MCF 10A (cell line): ENCODE measurements around the gene VAMP4. TPM values are rescaled to one million over a fixed set of nuclear protein-coding genes. Genes with fewer than 3 reads are reported as not detected.

Experiments used
- BruUV-seq: library from RNA; stranded (reverse); fragments of 400-500 nt; replicated peaks from 2 replicates; lab custom pipeline; 2021; lab: Mats Ljungman, UMichigan
- CTCF ChIA-PET: fragments of 300-600 bp; sonication (Branson Sonifier 250); formaldehyde crosslinking; extraction: SDS; loops from one replicate; lab custom pipeline; 2021; ENCODE audit warnings: antibody characterized with exemption, inconsistent platforms; lab: Yijun Ruan, JAX
- POLR2A ChIA-PET: fragments of 300-600, 350-650 bp; sonication (Branson Sonifier 250); formaldehyde crosslinking; extraction: SDS; loops from one replicate; lab custom pipeline; 2020; ENCODE audit warnings: antibody characterized with exemption, inconsistent platforms; lab: Yijun Ruan, JAX
- DNase-seq: peaks from one replicate; pipeline ENCODE4 v3.0.0-alpha.2; 2018; ENCODE audit not compliant: unreplicated experiment
- H3K27ac Mint-ChIP-seq: one replicate; pipeline ENCODE4 v1.8.0; 2022; ENCODE audit warnings: mild to moderate bottlenecking, low read depth, mixed read lengths; ENCODE audit not compliant: unreplicated experiment
- H3K27me3 Mint-ChIP-seq: one replicate; pipeline ENCODE4 v1.8.0; 2022; ENCODE audit warnings: mixed read lengths; ENCODE audit not compliant: insufficient read depth, unreplicated experiment
- H3K36me3 Mint-ChIP-seq: one replicate; pipeline ENCODE4 v1.8.0; 2022; ENCODE audit warnings: mild to moderate bottlenecking, moderate library complexity, mixed read lengths; ENCODE audit not compliant: insufficient read depth, unreplicated experiment
- H3K4me1 Mint-ChIP-seq: one replicate; pipeline ENCODE4 v1.8.0; 2022; ENCODE audit warnings: mixed read lengths; ENCODE audit not compliant: insufficient read depth, unreplicated experiment
- H3K4me3 Mint-ChIP-seq: one replicate; pipeline ENCODE4 v1.8.0; 2022; ENCODE audit warnings: mild to moderate bottlenecking, moderate library complexity, mixed read lengths; ENCODE audit not compliant: unreplicated experiment
- H3K9me3 Mint-ChIP-seq: one replicate; pipeline ENCODE4 v1.8.0; 2022; ENCODE audit warnings: mixed read lengths; ENCODE audit not compliant: unreplicated experiment
- intact Hi-C: fragments of 100-400 bp; cut with micrococcal nuclease; formaldehyde crosslinking; loops from 2 replicates; pipeline ENCODE4 v1.14.1; 2022
- total RNA-seq: library from RNA; stranded (reverse); gene quantifications from 2 replicates; pipeline ENCODE4 v1.2.3, GENCODE V29; 2022
- TF ChIP-seq, protein P1 (sequence below): fragments of 200-600 bp; IDR thresholded peaks from one replicate; pipeline ENCODE4 v1.8.0; 2022; ENCODE audit warnings: antibody characterized with exemption, mild to moderate bottlenecking; ENCODE audit not compliant: unreplicated experiment

Gene VAMP4
- total RNA-seq, 1 experiment from 2014 or later = 20.2 TPM

DNA sequence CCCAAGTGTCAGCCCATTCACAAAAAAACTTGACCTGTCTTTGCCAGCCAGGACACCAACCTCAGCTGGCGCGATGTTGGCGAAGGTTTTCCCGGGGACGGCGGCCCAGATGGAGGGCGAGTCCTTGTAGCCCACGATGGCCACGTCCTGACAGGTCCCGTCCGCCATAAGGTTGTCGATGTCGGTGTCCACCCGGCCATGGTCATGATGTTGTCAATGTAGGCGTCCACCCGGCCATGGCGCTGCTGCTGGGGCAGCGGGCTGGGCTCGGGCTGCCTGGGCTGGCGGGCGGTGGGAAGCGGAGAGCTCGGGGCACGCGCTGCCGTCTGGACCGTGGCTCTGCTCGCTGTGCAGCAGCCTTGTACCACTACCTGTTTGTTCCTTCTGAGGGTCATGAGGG lies 71.1 kb downstream of the VAMP4 start:
- intact Hi-C loops = no loop called here
- Mint-ChIP-seq H3K36me3 (no peaks in the 10 kb centered on the region), H3K4me3 (no peak overlapping the region), H3K27me3 (peaks cover 18% of the 10 kb centered on the region), H3K4me1 (no peaks in the 10 kb centered on the region), H3K27ac (no peak overlapping the region), H3K9me3 (no peaks in the 10 kb centered on the region)
- TF ChIP-seq, protein P1, sequence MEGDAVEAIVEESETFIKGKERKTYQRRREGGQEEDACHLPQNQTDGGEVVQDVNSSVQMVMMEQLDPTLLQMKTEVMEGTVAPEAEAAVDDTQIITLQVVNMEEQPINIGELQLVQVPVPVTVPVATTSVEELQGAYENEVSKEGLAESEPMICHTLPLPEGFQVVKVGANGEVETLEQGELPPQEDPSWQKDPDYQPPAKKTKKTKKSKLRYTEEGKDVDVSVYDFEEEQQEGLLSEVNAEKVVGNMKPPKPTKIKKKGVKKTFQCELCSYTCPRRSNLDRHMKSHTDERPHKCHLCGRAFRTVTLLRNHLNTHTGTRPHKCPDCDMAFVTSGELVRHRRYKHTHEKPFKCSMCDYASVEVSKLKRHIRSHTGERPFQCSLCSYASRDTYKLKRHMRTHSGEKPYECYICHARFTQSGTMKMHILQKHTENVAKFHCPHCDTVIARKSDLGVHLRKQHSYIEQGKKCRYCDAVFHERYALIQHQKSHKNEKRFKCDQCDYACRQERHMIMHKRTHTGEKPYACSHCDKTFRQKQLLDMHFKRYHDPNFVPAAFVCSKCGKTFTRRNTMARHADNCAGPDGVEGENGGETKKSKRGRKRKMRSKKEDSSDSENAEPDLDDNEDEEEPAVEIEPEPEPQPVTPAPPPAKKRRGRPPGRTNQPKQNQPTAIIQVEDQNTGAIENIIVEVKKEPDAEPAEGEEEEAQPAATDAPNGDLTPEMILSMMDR = no peak
- DNase-seq = no peak
- ChIA-PET POLR2A (no interaction called here), CTCF (interaction anchor here (0.6 to 0.7 kb wide), 2 partner anchors 54 to 233 kb away, joined by 3 read pairs; no protein-coding TSS in a partner anchor)
- no TSS peak for BruUV-seq

- Mint-ChIP-seq H3K27me3 (no peaks in the 10 kb centered on the region), H3K36me3 (peaks cover 5% of the 10 kb centered on the region), H3K4me1 (no peaks in the 10 kb centered on the region), H3K4me3 (no peak overlapping the region), H3K9me3 (no peaks in the 10 kb centered on the region), H3K27ac (no peak overlapping the region)
- ChIA-PET POLR2A (no interaction called here), CTCF (interaction anchor here (0.6 to 5.0 kb wide), 5 partner anchors 11 to 1979 kb away, joined by 3 to 20 read pairs (median 3); partner anchors contain the start of gene MYOCOS)
- no TSS peak for BruUV-seq
- intact Hi-C loops = no loop called here
- TF ChIP-seq, protein P1 = no peak
- DNase-seq = no peak
Measured at GRCh38 chr1:171668372-171668771, 73.5 kb downstream of the VAMP4 start.

- intact Hi-C loops = no loop called here
- no peak for DNase-seq
- H3K36me3 Mint-ChIP-seq = peaks cover 5% of the 10 kb centered on the region
- no peak overlapping the region for H3K4me3 Mint-ChIP-seq
- TF ChIP-seq, protein P1 = no peak
- ChIA-PET POLR2A (interaction anchor here (1.0 kb wide), 1 partner anchor 10 kb away, joined by 3 read pairs; no protein-coding TSS in a partner anchor), CTCF (interaction anchor here (0.9 to 5.0 kb wide), 3 partner anchors 11 to 181 kb away, joined by 3 to 20 read pairs (median 5); partner anchors contain the start of gene PRRC2C)
- no peak overlapping the region for H3K27ac Mint-ChIP-seq
- no peaks in the 10 kb centered on the region for H3K27me3 Mint-ChIP-seq
- BruUV-seq = no TSS peak
- no peaks in the 10 kb centered on the region for H3K9me3 Mint-ChIP-seq
- no peaks in the 10 kb centered on the region for H3K4me1 Mint-ChIP-seq
Measured at GRCh38 chr1:171666114-171666769, 75.6 kb downstream of the VAMP4 start.

DNA sequence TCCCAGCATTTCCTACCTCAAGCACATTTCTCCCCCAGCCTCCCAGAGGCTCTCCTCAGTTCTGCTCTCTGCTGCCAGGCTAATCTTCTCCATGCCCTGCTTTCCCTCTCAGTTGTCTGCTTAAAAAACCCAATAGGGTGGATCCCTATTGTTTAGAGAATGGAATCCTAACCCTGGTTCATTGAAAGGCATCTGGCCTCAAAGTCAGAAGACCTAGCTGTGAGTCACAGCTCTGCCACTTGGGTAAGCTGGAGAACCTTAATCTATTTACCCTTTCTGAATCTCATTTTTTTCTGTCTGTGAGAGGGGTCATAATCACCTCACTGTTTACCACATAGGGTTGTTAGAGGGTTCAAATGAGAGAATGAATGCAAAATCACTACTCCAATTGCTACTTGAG lies 76.9 kb downstream of the VAMP4 start:
- POLR2A ChIA-PET = interaction anchor here (0.6 kb wide), 1 partner anchor 220 kb away, joined by 3 read pairs; no protein-coding TSS in a partner anchor
- TF ChIP-seq, protein P1 = no peak
- H3K4me3 Mint-ChIP-seq = no peak overlapping the region
- DNase-seq = no peak
- CTCF ChIA-PET = interaction anchor here (0.7 to 5.0 kb wide), 3 partner anchors 20 to 320 kb away, joined by 5 to 20 read pairs (median 5); no protein-coding TSS in a partner anchor
- H3K4me1 Mint-ChIP-seq = no peaks in the 10 kb centered on the region
- intact Hi-C loops = no loop called here
- no TSS peak for BruUV-seq
- H3K9me3 Mint-ChIP-seq = no peaks in the 10 kb centered on the region
- H3K36me3 Mint-ChIP-seq = peaks cover 5% of the 10 kb centered on the region
- H3K27ac Mint-ChIP-seq = no peak overlapping the region
- H3K27me3 Mint-ChIP-seq = no peaks in the 10 kb centered on the region
